GM19023 (cell line): Measurements from ENCODE around the gene ADCY1.

ENCODE experiments used
- ATAC-seq: cut with Tn5 transposase; IDR thresholded peaks from one replicate; pipeline ENCODE4 v1.9.1; 2021; ENCODE audit warnings: mild to moderate bottlenecking, moderate library complexity; ENCODE audit not compliant: unreplicated experiment

Gene ADCY1

DNA sequence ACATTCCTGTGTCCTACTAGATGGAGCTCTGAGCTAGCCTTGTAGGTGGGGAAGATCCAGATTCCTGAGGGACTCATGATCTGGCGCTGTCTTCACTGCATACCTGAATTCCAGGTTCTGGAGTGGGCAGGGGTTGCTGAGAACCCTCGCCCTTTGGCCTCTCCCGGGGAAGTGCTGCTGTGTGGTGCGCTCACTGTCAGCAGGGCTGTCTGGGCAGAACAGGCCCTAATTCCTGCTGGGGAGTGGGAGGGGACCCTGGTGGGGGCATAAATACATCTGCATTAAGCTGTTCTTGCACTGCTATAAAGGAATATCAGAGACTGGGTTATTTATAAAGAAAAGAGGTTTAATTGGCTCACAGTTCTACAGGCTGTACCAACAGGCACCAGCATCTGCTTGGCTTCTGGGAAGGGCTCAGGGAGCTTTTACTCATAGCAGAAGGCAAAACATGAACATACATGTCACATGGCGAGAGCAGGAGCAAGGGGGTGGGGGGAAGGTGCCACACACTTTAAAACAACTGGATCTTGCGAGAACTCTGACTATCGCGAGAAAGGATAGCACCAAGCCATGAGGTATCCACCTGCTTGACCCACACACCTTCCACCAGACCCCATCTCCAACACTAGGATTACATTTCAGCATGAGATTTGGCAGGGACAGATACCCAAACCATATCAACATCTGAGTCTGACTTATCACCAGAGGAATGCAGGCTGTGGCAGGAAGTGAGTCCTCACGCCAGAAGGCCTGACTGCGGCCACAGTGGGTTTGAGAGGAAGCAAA, 115.0 kb downstream of the ADCY1 start:
- ATAC-seq, result no peak

DNA sequence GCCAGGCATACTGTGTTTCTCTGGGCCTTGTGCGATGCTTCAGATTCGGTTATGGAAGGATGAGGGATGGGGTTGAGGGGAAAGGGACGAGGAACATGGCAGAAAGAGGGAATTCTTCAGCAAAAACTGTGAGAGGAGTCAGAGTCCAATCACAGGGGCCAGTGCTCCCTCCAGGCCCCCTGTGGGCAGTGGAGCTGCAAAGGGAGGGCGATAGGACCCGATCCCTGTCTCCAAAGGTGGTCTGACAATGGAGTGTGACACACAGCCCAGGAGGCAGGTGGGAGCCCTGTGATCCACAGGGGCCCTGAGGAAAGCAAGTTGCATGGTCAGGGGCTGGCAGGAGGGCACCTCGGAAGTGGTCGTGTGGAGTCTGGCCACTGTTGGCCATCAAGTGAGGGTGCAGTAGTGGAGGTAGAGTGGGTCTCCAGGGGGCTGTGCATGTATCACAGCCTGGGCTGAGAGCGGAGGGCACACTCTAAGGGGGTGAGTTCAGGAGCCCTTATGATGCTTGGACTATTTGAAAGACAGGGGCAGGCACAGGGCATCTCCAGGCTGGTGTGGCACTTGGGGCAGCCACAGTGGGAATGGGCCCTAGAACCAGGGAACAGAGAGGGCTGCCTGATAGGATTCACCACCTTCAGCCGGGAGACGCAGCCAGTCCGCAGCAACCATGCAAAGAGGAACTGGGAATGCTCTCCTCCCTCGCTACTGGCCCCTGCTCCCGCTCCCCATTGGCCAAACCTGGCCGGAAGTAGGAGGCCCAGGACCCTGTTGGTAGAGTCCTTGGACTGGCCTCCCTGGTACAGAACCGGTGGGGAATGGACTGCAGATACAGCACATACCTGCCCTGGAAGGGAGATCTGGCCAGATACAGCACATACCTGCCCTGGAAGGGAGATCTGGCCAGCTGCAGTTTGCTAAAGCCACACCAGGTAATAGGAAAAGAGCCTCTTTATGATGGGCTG, 115.9 kb downstream of the ADCY1 start:
- no peak for ATAC-seq

DNA sequence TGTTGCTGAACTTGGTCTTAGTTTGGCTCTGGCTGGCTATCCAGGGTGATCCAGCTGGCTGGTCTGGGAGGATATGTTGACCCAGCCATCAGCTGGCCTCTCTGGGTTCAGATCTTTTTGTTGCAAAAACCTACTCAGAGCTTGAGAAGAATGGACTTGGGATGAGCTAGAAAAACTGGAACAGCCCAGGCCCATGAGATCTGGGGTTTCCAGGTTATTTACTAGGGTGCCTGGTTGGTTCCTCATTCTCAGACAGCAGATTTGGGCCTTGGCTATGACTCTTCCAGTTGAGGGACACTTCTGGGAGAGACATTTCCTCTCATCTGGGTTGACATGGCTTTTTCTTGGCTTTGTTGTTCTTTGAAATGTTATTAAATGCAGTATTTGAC, 116.6 kb downstream of the ADCY1 start:
- no peak for ATAC-seq

DNA sequence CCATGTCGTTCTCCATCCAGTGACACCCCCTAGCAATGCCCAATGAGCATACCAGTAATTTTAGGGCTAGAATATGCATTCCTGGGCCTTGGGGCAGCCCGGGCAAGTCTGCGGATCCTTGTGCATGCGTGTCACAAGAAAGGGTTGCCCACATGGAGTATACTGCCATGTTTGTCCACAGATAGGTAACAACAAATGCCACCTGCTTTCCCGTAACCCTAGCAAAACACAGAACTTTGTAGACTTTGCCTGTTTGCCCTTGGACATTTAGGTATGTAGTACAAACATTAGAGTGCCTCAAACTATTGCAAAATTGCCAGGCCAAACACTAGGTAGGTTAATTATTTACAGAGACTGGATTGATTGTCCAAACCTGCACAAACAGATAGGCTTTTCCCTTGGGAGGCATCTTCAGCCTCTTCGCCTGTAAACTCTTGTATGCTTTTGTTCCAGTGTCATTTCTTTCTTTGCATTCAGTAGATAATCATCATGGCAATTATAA, 117.0 kb downstream of the ADCY1 start:
- ATAC-seq, result no peak

DNA sequence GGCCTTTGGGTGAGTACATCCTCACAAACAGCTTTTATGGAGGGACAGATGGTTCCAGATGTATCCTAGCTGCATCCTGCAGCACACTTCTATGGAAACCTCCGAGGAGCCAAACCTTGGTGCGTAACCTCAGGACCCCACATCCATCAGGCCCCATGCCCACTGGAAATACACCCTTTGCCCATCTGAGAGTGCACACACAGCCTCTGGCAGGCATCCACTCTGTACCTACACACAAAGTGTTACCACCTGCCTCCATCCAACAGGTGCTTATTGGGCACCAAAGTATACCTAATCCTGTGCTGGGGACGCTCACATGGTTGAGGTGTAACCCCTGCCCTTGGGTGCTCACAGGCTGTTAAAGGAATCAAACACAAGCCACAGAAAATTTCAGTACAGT, 117.9 kb downstream of the ADCY1 start:
- ATAC-seq, result no peak

DNA sequence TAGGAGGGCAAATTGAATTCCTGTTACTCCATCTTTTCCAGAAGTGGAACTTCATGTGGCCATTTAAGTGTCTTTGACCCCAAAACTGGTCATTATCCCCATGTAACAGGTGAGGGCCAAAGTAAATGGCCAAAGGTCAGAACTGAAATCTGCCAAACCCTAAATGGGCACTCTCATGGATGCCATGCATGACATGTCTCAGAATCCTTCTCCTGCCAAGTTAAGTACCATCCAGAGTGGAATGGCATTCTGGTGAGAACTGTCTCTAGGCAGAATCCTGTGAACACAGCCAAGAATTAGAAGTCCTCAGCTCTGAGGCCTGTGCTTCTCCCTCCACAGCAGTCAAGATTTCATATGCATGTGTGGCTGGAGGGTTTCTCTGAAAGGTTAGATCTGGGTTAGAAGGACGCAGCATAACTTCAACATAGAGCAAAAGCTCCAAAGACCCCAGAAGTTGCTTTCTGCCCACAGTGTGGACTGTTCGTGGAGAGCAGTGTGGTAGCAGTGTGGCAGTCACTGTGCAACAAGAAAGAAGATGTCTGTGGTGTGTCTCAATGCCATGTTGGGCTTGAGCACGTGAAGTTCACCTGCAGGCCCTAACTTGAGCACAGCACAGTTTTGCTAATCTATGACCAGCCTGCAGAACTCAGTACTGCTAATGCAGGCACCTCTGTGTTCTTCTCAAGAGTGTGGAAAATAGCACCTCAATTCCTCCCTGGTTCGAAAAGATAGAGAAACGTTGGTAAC, 121.3 kb downstream of the ADCY1 start:
- no peak for ATAC-seq

DNA sequence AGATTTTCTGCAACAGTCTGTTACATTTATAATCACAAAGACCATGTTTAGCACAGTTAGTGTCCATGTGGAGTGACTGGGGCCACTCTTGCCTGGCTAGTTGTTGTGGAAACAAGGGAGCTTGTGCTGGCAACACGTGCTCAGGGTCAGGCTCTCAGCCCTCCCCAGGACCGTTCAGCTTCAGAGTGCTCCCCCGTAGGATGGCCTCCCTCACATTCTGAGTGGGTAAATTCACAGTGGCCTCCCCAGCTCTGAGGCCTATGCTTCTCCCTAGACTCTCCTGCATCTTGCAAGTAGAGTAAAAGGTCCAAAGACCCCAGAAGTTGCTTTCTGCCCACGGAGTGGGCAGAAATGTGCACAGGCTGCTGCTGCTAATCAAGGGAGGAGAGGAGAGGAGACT, 122.3 kb downstream of the ADCY1 start:
- no peak for ATAC-seq

DNA sequence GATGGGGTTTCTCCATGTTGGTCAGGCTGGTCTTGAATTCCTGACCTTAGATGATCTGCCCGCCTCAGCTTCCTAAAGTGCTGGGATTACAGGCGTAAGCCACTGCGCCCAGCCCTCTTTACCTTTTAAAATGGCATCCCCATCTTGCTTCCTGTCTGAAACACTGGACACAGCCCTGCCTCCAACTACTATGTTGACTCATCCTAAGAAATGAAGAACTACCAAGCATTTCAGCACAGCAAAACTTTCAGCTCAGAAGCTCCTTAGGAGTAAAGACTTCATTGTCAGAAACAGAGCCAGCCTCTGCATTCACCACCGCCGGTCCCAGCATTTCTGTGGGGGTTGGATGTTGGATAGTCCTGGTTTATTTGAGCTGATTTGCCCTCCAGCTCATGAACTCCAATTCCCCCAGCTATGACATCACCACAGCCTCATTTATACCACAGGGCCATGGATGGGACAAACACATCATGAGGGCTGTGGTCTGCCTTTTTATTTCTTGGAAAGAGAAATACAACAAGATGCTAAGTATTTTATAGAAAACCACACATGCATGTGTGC, 123.5 kb downstream of the ADCY1 start:
- no peak for ATAC-seq

DNA sequence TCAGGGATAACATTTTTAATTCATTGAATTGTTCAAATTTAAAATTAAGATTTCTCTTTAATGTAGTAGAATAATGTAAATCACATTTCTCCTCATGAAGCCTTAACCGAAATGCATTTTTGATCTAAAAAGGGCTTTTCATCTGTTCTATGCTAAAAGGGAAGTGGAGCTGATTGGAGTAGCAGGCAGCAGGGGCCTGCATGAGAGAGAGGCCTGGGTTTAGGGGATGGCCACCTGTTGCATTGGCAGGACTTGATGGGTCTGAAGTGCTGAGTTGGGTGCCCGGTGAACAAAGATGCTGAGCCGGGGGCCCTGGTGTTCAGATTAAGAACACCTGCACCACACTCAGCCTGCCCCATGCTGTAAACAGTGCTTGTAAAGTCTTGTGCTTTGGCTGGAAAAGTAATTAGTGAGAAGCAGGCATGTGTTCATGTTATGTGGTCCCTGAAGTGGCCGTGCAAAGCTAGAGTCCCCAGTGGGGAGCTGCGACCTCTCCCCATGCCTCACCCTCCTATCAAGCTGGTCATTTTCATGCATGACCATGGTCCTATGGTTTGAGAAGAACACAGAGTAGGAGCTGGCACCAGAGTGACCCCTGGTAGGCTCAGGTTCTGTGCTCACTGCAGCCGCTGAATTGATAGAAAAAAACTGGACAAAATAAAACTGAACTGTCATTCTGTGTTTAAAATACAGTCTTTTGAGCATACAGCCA, 124.3 kb downstream of the ADCY1 start:
- ATAC-seq, result no peak

DNA sequence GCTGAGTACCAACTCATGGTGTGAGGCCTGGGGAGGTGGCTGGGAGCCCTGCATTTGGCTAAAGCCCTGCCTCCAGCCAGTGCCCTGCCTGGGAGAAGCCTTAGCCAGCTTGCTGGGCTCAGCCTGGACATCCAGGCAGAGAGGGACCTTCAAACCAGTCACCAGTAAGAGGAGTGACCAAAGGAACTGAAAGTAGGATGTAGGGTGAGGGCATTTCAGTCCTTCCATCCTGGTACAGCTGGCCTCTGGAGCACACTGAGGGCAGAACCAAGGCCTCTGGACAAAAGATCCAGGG, 124.8 kb downstream of the ADCY1 start:
- ATAC-seq, result no peak

DNA sequence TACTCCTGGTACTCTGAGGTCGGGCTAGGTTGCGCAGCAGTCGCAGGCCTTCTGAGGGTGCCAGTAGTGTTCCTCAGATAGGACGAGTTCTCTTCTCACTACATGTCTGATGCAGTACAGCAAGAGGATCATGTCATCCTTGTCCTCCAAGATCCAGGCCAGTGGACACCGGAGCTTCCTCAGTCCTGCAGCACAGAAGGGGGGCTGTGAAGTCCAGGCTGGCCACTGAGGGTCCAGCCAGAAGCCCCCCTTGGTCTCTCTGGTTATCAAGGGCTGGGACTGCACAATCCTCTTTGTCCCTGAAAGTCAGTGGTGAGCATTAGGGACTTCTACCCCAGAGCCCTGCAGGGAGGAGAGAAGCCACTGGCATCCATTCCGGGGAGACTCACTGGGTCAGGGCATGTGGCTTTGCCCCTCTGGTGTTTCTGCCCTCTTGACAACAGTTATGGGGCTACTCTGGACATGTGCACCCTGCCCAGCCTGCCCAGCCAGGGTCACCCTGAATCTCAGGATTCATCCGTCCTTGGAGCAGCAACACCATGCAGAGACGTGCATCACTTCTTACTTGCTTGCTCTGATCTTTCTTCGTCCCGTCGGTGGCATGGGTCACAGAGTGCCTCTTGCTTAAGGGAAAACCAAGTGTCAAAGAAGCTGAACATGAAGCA, 125.7 kb downstream of the ADCY1 start:
- no peak for ATAC-seq

DNA sequence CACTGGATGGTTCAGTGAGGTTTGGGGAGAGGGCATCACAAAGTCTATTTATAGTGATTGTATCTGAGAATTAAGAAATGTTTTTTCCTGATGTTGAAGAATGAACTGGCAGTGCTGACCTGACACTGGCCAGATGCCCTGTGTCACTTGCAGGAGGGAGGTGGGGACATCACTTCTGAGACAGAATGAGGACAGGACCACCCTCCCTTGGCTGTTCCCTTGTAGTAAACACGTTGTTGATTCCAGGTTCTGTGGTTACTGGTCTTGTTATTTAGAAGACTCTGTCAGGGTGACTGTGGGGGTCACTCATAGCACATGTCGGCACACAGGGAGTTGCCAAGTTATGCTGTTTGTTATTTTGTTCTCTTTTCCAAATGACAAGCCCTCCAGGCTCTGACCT, 126.4 kb downstream of the ADCY1 start:
- ATAC-seq, result no peak

DNA sequence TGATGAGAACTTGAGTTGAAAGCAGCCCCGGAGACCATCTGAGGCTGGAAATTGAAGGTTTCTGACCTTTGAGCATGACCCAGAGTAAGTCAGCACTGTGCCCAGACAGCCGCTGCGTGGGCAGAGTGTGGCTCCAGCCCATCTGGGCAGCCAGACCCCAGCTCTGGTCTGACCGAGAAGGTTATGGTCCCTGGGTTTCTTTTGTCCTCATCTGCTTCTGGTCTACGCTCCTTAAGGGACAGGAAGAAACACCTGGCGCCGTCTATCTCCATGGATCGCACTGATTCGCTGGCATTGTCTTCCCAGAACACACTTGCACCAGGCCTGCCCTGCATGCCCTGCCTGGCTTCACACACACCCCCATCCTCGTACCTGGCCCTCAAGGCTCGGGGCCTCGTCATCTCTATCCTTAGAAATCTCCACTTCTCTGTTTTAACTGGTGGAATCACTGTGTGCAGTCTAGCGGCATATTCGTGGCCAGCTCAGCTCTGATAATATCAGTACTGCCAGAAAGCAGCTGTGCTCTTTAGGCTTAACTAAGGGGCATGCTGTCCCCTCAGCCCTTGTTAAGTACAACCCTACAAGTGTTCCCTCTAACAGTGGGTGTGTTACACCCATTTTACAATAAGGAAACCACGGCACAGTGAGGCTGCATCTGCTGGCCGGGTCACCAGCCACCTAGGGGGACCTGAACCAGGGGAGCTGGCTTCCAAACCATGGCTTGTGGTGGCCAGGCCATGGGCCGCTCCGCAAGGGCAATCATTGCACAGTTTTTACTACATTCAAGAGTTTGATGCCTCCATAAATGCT, 127.7 kb downstream of the ADCY1 start:
- ATAC-seq, result no peak

DNA sequence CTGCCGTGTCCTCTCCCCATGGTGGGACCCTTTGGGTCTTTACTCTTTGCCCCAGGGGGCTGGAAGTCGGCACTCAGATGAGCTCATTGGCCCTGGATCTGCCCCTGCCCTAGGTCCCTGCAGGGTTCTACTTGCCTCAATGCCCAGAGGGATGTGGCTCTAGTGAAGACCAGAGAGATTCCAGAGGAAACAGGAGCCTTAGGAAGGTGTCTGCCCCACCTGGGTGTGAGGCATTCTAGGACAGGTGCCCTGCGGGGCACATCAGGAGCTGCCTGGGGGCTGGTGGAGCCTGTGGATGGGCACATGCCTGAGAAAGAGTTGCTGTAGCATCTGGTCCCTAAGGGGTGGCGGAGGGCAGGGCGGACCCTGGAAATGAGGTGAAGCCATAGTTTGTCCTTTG, 128.6 kb downstream of the ADCY1 start:
- no peak for ATAC-seq

DNA sequence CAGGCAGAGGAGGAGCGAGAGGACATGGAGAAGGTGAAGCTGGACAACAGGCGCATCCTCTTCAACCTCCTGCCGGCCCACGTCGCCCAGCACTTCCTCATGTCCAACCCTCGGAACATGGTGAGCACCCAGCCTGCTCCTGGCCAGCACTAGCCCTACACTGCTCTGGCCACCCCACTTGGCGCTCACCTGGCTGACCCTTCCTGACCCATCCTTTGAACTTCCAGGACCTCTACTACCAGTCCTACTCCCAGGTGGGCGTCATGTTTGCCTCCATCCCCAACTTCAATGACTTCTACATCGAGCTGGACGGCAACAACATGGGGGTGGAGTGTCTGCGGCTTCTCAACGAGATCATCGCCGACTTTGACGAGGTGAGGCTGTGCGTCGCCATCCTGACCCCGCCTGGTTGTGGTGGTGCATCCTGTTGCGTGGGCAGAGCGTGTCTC, 129.2 kb downstream of the ADCY1 start:
- ATAC-seq, result no peak

DNA sequence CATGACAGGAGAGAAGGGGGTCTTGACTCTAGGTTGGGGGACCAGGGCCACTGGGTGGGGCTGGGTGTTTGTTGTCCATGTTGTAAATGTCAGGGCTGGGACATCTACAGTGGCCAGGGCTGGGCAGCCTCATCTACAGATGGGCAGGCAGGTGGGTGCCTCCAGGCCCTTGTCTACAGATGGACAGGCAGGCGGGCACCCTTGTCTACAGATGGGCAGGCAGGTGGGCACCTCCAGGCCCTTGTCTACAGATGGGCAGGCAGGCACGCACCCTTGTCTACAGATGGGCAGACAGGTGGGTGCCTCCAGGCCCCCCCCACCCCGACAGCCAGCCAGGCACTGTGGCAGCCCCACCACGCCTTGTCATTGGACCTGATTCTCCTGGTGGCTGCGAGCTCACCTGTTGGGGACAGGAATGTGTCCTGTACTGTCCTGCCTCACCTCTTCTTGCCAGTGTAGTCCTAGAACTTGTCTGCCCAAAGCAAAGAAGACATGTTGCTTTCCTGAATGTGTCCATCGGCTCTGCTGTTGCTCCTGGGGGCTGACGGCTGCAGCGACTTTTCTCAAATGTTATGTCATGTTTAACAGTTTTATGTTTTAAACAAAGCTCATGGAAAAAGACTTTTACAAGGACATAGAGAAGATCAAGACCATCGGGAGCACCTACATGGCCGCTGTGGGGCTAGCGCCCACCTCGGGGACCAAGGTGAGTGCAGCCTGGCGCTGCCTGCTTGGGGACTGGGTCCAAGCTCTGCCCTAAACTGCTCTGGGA, 129.9 kb downstream of the ADCY1 start:
- ATAC-seq, result no peak

DNA sequence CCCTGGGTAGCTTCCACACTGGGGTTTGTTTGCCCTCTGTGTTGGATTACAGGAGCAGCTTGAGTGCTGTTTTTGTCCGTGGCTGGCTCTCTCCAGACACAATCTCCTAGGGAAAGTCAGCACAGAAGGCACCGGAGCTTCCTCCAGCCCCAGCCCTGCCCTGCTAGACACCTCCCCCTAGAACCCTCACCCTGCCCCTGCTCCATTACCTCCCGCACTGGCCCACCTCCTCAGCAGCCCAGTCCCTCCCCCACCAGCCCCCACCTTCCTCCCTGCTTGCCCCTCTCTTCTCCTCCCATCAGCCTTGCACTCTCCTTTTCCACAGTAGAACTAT, 130.5 kb downstream of the ADCY1 start:
- ATAC-seq, result no peak
